Mucosa of descending colon (tissue), 3 donors: ENCODE data around the gene LRP4. TPM values are rescaled to one million over a fixed set of nuclear protein-coding genes. Genes with fewer than 3 reads are reported as not detected.

Experiments used
- ATAC-seq: fragments of 200-7000 bp; cut with Tn5 transposase; one replicate; pipeline ENCODE4 v1.9.1; 2020; ENCODE audit warnings: mild to moderate bottlenecking, moderate library complexity
- DNase-seq, 3 donors: peaks; one replicate each; pipeline ENCODE4 v3.0.0-alpha.2; 2020
- H3K36me3 ChIP-seq: fragments of 200-600 bp; one replicate; pipeline ENCODE4 v1.8.0; 2021; ENCODE audit warnings: low read depth, mild to moderate bottlenecking
- H3K4me1 ChIP-seq: fragments of 200-600 bp; one replicate; pipeline ENCODE4 v1.8.0; 2021; ENCODE audit warnings: low read depth, mild to moderate bottlenecking
- H3K4me3 ChIP-seq: fragments of 200-600 bp; one replicate; pipeline ENCODE4 v1.8.0; 2021; ENCODE audit warnings: mild to moderate bottlenecking
- H3K9me3 ChIP-seq: fragments of 200-600 bp; one replicate; pipeline ENCODE4 v1.8.0; 2021; ENCODE audit warnings: mild to moderate bottlenecking
- CTCF ChIP-seq: fragments of 200-600 bp; IDR thresholded peaks from one replicate; pipeline ENCODE4 v1.8.0; 2022; ENCODE audit warnings: antibody characterized with exemption, mild to moderate bottlenecking
- intact Hi-C, 2 donors: fragments of 100-400 bp; cut with DNase I in 1 of 2; cut with micrococcal nuclease in 1 of 2; formaldehyde crosslinking; loops; one replicate each; pipeline versions ENCODE4 v1.11.0 to v1.11.1; 2022; cut with DNase I, micrococcal nuclease
- total RNA-seq, 3 donors: library from RNA; stranded (reverse); fragmentation: NEBNext Ultra II Directional in 2 of 3; extraction: Animal tissue kit (Norgen Biotek cat#: 25700) in 2 of 3; gene quantifications; one replicate each; pipeline versions ENCODE4 v1.2.1 to v1.2.4, GENCODE V29; 2021 to 2023
- donor health status: DM: no; HTN: no; CAD: no; lungs with moderate emphysema.
- donor health status: DM: no; HTN: no; CAD: no.
- donor health status: DM: no; HTN: yes; CAD: no.

LRP4 gene
- total RNA-seq, 3 donors from 2014 or later = 19.7 to 50.0 (median 35.3) TPM

GRCh38 chr11:46902694-46903093 lies 15.7 kb downstream of the LRP4 start:
- ATAC-seq (no peak), DNase-seq (no peak)
- H3K36me3 ChIP-seq = no peaks in the 10 kb centered on the region
- no peaks in the 10 kb centered on the region for H3K9me3 ChIP-seq
- TF ChIP-seq CTCF = no peak
- no peak overlapping the region for H3K4me3 ChIP-seq
- no peaks in the 10 kb centered on the region for H3K4me1 ChIP-seq
- intact Hi-C loops = no loop called here

DNA sequence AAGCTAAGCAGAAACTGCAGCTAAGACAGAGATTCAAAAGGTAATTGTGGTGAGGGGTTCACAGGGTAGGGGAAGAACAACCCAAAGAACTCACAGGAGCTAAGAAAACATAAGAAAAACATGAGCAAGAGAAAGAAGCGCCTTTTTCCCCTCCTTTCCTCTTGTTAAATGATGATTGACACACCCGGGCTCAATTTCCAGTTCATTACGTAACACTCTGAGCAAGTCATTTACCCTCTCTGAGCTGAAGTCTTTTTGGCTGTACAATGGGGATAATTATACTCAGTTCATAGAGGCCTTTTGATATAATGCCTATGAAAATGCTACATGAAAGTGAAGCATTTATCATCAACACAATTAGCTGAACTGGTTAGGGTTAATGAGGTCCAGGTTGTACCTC lies 17.2 kb downstream of the LRP4 start:
- H3K9me3 ChIP-seq = no peaks in the 10 kb centered on the region
- no peak for TF ChIP-seq CTCF
- ATAC-seq (no peak), DNase-seq (no peak)
- H3K36me3 ChIP-seq = no peaks in the 10 kb centered on the region
- H3K4me1 ChIP-seq = no peaks in the 10 kb centered on the region
- intact Hi-C loops = no loop called here
- no peak overlapping the region for H3K4me3 ChIP-seq

DNA sequence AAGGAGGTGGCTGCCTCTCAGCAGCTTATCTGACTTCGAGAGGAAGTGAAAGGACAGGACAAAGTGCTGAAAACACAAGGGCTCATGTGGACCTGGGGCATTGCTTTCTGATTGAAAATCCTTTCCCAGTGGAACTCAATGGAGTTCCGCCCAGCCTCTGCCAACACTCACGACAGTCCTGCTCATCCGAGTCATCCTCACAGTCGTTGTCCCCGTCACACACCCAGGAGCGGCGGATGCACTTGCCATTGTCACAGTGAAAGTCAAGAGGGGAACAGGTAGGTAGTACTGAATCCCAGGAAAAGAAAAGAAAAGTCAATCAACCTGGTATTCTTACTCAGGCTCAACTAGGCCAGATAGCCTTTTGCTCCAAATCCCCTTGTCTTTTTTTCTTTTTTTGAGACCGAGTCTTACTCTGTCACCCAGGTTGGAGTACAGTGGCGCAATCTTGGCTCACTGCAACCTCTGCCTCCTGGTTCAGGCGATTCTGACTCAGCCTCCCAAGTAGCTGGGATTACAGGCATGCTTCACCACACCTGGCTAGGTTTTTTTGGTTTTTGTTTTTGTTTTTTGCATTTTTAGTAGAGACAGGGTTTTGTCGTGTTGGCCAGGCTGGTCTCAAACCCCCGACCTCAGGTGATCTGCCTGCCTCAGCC lies 18.1 kb downstream of the LRP4 start:
- ATAC-seq (no peak), DNase-seq (no peak)
- no peak overlapping the region for H3K4me3 ChIP-seq
- no peaks in the 10 kb centered on the region for H3K4me1 ChIP-seq
- no peak for TF ChIP-seq CTCF
- H3K9me3 ChIP-seq = no peaks in the 10 kb centered on the region
- H3K36me3 ChIP-seq = no peaks in the 10 kb centered on the region
- intact Hi-C loops = no loop called here

- ATAC-seq (no peak), DNase-seq (no peak)
- Histone ChIP-seq H3K9me3 (no peaks in the 10 kb centered on the region), H3K4me1 (no peaks in the 10 kb centered on the region), H3K36me3 (no peaks in the 10 kb centered on the region), H3K4me3 (no peak overlapping the region)
- intact Hi-C loops = no loop called here
- no peak for TF ChIP-seq CTCF
Observed at GRCh38 chr11:46899501-46900025, 18.8 kb downstream of the LRP4 start.

DNA sequence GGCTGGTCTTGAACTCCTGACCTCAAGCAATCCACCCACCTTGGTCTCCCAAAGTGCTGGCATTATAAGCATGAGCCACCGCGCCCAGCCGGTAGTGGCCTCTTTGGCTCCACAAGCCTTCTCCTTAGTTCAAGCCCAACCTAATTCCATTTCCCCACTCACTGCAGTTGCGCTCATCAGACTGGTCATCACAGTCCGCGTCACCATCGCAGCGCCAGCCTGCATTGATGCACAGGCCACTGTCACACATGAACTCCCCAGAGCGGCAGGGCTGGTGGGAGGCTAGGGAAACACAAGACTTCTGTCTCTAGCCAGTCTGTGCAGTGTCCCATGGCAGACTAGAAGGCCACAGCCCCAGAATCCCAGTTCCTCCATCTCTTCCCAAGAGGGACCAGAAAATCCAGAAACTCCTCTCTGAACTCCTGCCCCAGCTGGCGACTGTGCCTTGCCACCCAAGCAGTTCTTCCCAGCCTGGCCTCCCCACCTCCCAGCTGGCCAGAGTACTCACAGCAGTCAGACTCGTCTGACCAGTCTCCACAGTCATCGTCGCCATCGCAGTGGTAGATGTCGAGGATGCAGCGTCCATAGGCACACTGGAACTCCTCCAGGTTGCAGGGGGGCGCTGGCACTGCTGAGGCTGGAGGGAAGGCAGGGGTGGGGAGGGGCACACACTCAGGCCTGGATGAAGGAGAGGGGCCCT lies 19.8 kb downstream of the LRP4 start:
- Histone ChIP-seq H3K4me1 (no peaks in the 10 kb centered on the region), H3K36me3 (no peaks in the 10 kb centered on the region), H3K9me3 (no peaks in the 10 kb centered on the region), H3K4me3 (no peak overlapping the region)
- DNase-seq (no peak), ATAC-seq (no peak)
- intact Hi-C loops = no loop called here
- TF ChIP-seq CTCF = no peak
